Smooth muscle cell (in vitro differentiated cells): ENCODE data around the gene CLPTM1L. TPM values are rescaled to one million over a fixed set of nuclear protein-coding genes. Genes with fewer than 3 reads are reported as not detected.
"Not testable (repeated sequence)": the region's sequence is repeated elsewhere in the genome, so short reads cannot be mapped to it uniquely, and the experiment has no call there.

Experiments
- DNase-seq: peaks from one replicate; lab custom pipeline; 2025; ENCODE audit not compliant: unreplicated experiment; lab: John Stamatoyannopoulos, UW
- H2AFZ ChIP-seq: fragments of 200-600 bp; sonication (generic); 2 replicates; pipeline ENCODE4 v1.6.0; 2016; ENCODE audit warnings: antibody characterized with exemption, low read depth, mild to moderate bottlenecking
- H3F3A ChIP-seq: fragments of 200-600 bp; sonication (generic); 2 replicates; pipeline ENCODE4 v1.6.0; 2017; ENCODE audit warnings: antibody characterized with exemption, low read depth
- H3K27ac ChIP-seq: fragments of 200-600 bp; sonication (generic); 2 replicates; pipeline ENCODE4 v1.5.1; 2016; ENCODE audit warnings: low read depth, mild to moderate bottlenecking
- H3K27me3 ChIP-seq: fragments of 200-600 bp; sonication (generic); 2 replicates; pipeline ENCODE4 v1.6.1; 2016; ENCODE audit warnings: low read depth, mild to moderate bottlenecking
- H3K36me3 ChIP-seq: fragments of 200-600 bp; sonication (generic); 2 replicates; pipeline ENCODE4 v1.5.1; 2016; ENCODE audit warnings: low read depth
- H3K4me1 ChIP-seq: fragments of 200-600 bp; sonication (generic); 2 replicates; pipeline ENCODE4 v1.5.1; 2016; ENCODE audit warnings: low read depth
- H3K4me2 ChIP-seq: fragments of 200-600 bp; sonication (generic); 2 replicates; pipeline ENCODE4 v1.6.0; 2016; ENCODE audit warnings: mild to moderate bottlenecking
- H3K4me3 ChIP-seq: fragments of 200-600 bp; sonication (generic); 2 replicates; pipeline ENCODE4 v1.5.1; 2016; ENCODE audit warnings: mild to moderate bottlenecking
- H3K79me2 ChIP-seq: fragments of 200-600 bp; sonication (generic); 2 replicates; pipeline ENCODE4 v1.6.0; 2016; ENCODE audit warnings: low read depth, mild to moderate bottlenecking
- H3K9ac ChIP-seq: fragments of 200-600 bp; sonication (generic); 2 replicates; pipeline ENCODE4 v1.6.0; 2016; ENCODE audit warnings: low read depth
- H3K9me3 ChIP-seq: fragments of 200-600 bp; sonication (generic); replicated peaks from 2 replicates; pipeline ENCODE4 v1.5.1; 2016; ENCODE audit warnings: low read depth
- H4K20me1 ChIP-seq: fragments of 200-600 bp; sonication (generic); 2 replicates; pipeline ENCODE4 v1.6.0; 2016; ENCODE audit warnings: low read depth
- CTCF ChIP-seq: fragments of 200-600 bp; sonication (generic); IDR thresholded peaks from 2 replicates; pipeline ENCODE4 v1.5.1; 2017; ENCODE audit warnings: borderline replicate concordance, mild to moderate bottlenecking, antibody characterized with exemption; ENCODE audit not compliant: insufficient read depth, poor library complexity, severe bottlenecking
- WGBS: methylation state at CpG from one replicate; pipeline ENCODE4 v1.1.7; 2016; ENCODE audit warnings: low lambda C conversion rate; 5-methylcytosine and 5-hydroxymethylcytosine counted together
- polyA plus RNA-seq: library from polyadenylated mRNA; unstranded; fragments of >200 nt; fragmentation: Nextera tagmentation; extraction: Ambion mirVana; gene quantifications from 2 replicates; pipeline ENCODE4 v1.2.1, GENCODE V29; 2016
- total RNA-seq: library from RNA; depleted of rRNA; stranded (reverse); fragments of >200 nt; gene quantifications from 2 replicates; pipeline ENCODE4 v1.2.3, GENCODE V29; 2014

The CLPTM1L gene
- total and polyA plus RNA-seq, 2 experiments from 2014 or later: 125 to 127 TPM

GRCh38 chr5:1374679-1375055, 29.8 kb upstream of the CLPTM1L start:
- TF ChIP-seq CTCF: no peak
- Histone ChIP-seq H2AFZ (no peak overlapping the region), H3K4me3 (no peak overlapping the region), H3K9ac (no peak overlapping the region), H3K79me2 (no peaks in the 10 kb centered on the region), H4K20me1 (no peaks in the 10 kb centered on the region), H3K9me3 (no peaks in the 10 kb centered on the region), H3K4me1 (no peaks in the 10 kb centered on the region), H3K27me3 (peaks cover 23% of the 10 kb centered on the region), H3K4me2 (no peak overlapping the region), H3K36me3 (no peaks in the 10 kb centered on the region), H3F3A (no peaks in the 10 kb centered on the region), H3K27ac (no peak overlapping the region)
- DNase-seq: no peak
- 80% methylated on average over 6 of the region's 6 CpGs for WGBS

GRCh38 chr5:1374030-1374678, 29.3 kb upstream of the CLPTM1L start:
- H3K9ac ChIP-seq: no peak overlapping the region
- no peaks in the 10 kb centered on the region for H4K20me1 ChIP-seq
- peaks cover 28% of the 10 kb centered on the region for H3K27me3 ChIP-seq
- no peak overlapping the region for H3K27ac ChIP-seq
- H3F3A ChIP-seq: no peaks in the 10 kb centered on the region
- H2AFZ ChIP-seq: no peak overlapping the region
- 83% methylated on average over 9 of the region's 9 CpGs for WGBS
- no peaks in the 10 kb centered on the region for H3K9me3 ChIP-seq
- H3K79me2 ChIP-seq: no peaks in the 10 kb centered on the region
- DNase-seq: no peak
- no peak for TF ChIP-seq CTCF
- H3K4me2 ChIP-seq: no peak overlapping the region
- no peaks in the 10 kb centered on the region for H3K36me3 ChIP-seq
- H3K4me1 ChIP-seq: no peaks in the 10 kb centered on the region
- H3K4me3 ChIP-seq: no peak overlapping the region

- 91% methylated on average over 4 of the region's 4 CpGs for WGBS
- H3K27me3 ChIP-seq: peaks cover 42% of the 10 kb centered on the region
- H3K27ac ChIP-seq: not testable (repeated sequence)
Measured at GRCh38 chr5:1371972-1372342, 27.1 kb upstream of the CLPTM1L start.

DNA sequence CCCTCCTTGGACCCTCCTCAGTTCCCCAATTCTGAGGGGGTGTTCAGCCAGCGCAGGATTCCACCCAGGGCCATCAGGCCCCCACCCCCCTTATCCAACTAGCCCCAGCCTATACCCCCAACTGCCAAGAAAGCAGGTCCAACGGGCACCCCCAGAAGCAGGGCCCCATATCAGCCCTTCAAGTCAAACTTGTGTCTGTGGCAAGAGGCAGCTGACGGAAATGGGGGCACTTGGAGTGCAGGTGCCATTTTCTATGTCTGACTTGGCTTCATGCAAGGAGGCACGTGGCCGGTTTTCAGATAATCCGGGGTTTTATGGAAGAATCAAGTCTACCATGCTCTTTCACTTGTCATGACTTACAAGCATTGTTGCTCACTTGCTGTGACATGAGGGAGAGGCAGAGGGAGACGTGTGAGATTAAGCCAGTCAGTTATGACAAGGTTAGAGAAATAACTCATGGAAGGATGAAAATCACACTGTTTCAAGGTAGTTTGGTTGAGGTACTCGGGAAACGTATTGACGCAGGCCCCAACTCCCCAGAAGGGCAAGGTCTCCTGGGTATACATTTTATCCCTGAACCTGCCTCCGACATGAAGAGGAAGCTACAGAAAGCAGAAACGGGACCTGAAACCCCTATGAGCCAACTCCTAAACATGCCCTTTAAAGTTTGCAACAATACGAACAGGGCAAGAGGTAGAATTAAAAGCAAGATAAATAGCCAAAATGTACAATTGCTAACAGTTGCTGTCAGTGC, 26.5 kb upstream of the CLPTM1L start:
- no peak for TF ChIP-seq CTCF
- Histone ChIP-seq H3K9me3 (no peaks in the 10 kb centered on the region), H3K27me3 (peaks cover 48% of the 10 kb centered on the region), H2AFZ (no peak overlapping the region), H3F3A (no peaks in the 10 kb centered on the region), H3K4me3 (no peak overlapping the region), H3K4me1 (no peaks in the 10 kb centered on the region), H3K36me3 (no peaks in the 10 kb centered on the region), H3K9ac (no peak overlapping the region), H3K27ac (no peak overlapping the region), H4K20me1 (no peaks in the 10 kb centered on the region), H3K4me2 (no peak overlapping the region), H3K79me2 (no peaks in the 10 kb centered on the region)
- WGBS: 85% methylated on average over 13 of the region's 13 CpGs
- DNase-seq: no peak

More at GRCh38 chr5:1371972-1372342, 27.1 kb upstream of the CLPTM1L start:
- H3K79me2 ChIP-seq, H3K4me2 ChIP-seq, H3F3A ChIP-seq, H3K36me3 ChIP-seq, H4K20me1 ChIP-seq, H3K9me3 ChIP-seq, H3K4me1 ChIP-seq, H2AFZ ChIP-seq, H3K4me3 ChIP-seq, H3K9ac ChIP-seq, DNase-seq: not testable (repeated sequence)
